ENCODE measurements around the gene GEMIN8.

GEMIN8 gene

DNA sequence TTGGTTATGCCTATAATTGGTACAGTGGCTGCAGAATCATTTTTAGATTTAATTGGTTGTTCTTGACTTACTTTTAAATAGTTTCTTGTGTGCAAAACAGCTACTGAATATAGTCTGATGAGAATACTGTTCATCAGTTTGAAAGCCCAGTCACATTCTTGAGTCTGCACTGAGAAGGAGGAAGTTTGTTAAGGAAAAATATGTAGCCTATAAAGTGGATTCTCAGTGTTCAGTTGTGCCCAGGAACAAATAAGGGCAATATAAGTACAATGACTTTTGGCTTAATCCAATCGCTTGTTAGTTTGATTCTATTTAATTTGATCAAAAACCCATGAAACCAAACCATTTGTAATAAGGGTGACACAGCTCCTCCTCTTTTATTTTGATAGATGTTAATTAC is 32.8 kb upstream of the GEMIN8 start:
- in situ Hi-C loops (cut with MboI; ENCODE audit: low pct_unique_long_range_greater_than_20kb, low sequenced_read_pairs, unreplicated experiment): no loop called here
- DNase-seq (ENCODE audit: low spot score): no peak
- TF ChIP-seq, protein P1, sequence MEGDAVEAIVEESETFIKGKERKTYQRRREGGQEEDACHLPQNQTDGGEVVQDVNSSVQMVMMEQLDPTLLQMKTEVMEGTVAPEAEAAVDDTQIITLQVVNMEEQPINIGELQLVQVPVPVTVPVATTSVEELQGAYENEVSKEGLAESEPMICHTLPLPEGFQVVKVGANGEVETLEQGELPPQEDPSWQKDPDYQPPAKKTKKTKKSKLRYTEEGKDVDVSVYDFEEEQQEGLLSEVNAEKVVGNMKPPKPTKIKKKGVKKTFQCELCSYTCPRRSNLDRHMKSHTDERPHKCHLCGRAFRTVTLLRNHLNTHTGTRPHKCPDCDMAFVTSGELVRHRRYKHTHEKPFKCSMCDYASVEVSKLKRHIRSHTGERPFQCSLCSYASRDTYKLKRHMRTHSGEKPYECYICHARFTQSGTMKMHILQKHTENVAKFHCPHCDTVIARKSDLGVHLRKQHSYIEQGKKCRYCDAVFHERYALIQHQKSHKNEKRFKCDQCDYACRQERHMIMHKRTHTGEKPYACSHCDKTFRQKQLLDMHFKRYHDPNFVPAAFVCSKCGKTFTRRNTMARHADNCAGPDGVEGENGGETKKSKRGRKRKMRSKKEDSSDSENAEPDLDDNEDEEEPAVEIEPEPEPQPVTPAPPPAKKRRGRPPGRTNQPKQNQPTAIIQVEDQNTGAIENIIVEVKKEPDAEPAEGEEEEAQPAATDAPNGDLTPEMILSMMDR (IDR thresholded peaks at IDR 0.05; ENCODE audit: extremely low read depth, insufficient read depth, missing control alignments): no peak

DNA sequence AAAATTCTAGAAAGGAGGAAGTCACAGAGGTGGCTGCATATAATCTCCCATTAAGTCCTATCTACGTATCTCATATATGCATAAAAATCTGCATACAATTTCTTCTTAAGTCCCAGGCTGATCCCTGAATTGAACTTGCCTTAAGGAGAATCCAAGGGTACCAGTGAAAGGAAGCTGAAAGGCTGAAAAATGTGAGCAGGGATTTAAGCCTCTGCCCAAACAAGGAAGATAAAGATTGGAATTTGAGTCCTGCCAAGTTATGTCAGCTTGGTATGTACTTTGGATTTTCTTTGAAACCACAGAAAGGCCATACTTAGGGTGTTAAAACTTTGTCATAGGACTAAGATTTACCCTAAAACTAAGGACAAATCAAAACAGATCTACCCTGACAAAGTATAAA is 26.5 kb upstream of the GEMIN8 start:
- in situ Hi-C loops (cut with MboI; ENCODE audit: low pct_unique_long_range_greater_than_20kb, low sequenced_read_pairs, unreplicated experiment): no loop called here
- TF ChIP-seq, protein P1 (IDR thresholded peaks at IDR 0.05; ENCODE audit: extremely low read depth, insufficient read depth, missing control alignments): no peak
- DNase-seq (ENCODE audit: low spot score): no peak

DNA sequence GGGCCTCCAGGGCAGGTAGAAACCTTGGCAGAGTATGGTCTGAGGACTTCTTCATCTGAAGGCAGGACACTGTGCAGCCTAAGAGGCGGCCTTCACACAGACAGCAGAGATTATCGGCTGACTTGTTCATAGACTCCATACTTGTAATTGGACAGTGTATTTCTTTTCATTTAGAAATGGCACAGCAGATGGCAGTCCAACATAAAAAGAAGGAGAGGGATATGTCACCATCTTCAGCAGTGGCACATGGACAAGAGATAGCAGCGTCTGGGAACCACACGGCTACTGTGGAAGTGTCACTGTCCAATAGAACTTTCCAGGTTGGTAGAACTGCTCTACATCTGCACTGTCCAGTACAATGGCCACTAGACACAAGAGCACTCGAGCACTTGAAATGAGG is 21.7 kb upstream of the GEMIN8 start:
- TF ChIP-seq, protein P1 (IDR thresholded peaks at IDR 0.05; ENCODE audit: extremely low read depth, insufficient read depth, missing control alignments): peak; percentile 2
- in situ Hi-C loops (cut with MboI; ENCODE audit: low pct_unique_long_range_greater_than_20kb, low sequenced_read_pairs, unreplicated experiment): no loop called here
- no peak for DNase-seq (ENCODE audit: low spot score)

DNA sequence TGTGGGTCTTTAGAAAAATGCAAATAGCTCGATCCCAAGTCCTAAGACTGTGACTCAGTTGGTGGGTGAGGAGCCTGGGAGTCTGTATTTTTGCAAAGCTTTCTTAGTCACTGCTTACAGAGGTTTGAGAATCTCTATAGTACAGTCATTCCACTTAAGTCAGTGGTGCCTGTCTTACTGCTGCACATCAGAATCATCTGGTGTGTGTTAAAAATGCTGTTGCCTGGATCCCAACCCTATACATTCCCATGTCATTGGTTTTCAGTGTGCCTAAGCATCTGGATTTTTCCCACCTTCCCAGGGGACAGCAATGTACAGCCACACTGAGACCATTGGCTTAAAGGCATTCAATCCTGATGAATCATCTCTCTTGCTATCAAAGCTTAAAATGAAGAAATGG is 21.0 kb upstream of the GEMIN8 start:
- TF ChIP-seq, protein P1 (IDR thresholded peaks at IDR 0.05; ENCODE audit: extremely low read depth, insufficient read depth, missing control alignments): no peak
- no peak for DNase-seq (ENCODE audit: low spot score)
- in situ Hi-C loops (cut with MboI; ENCODE audit: low pct_unique_long_range_greater_than_20kb, low sequenced_read_pairs, unreplicated experiment): no loop called here

DNA sequence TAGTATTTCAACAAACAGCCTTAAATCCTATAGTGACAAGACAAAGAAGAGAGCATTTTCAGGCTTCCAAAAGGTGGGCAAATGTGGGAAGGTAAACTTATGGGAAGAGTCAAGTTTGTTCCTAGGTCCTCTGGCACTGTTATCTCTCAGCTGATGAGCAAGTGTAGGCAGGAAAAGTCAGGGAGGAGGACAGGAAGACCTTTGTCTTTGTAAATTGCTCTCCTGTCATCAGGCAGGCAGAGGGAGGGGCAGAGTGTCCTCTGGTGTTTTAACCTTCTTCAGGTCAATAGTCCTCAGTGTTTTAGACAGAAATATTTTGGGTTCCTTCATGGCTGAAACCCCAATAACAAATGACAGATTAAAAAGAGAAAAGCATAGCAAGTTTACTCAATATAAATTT is 13.5 kb upstream of the GEMIN8 start:
- TF ChIP-seq, protein P1 (IDR thresholded peaks at IDR 0.05; ENCODE audit: extremely low read depth, insufficient read depth, missing control alignments): no peak
- no peak for DNase-seq (ENCODE audit: low spot score)
- in situ Hi-C loops (cut with MboI; ENCODE audit: low pct_unique_long_range_greater_than_20kb, low sequenced_read_pairs, unreplicated experiment): loop anchor here (25.0 kb wide), 1 partner anchor 281 kb away; no protein-coding TSS in a partner anchor

DNA sequence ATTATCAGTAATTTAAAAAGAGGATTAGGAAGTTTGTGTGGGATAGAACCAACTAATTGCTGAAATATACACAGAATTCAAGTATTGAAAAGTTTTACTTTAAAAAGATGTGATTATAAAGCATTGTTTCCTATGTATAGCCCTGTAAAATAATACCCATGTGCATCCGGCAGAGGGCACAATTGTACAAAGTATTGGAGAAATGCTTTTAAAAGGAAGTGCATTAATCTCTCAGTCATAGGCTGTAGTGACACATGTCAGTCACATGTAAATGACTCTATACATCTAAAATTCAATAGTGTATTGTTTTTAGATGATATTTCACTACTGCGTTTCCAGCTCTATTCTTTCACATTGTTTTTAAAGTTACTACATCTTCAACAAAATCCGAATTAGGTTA is 9.7 kb upstream of the GEMIN8 start:
- peak; percentile 53 for DNase-seq (ENCODE audit: low spot score)
- TF ChIP-seq, protein P1 (IDR thresholded peaks at IDR 0.05; ENCODE audit: extremely low read depth, insufficient read depth, missing control alignments): peak; percentile 76
- in situ Hi-C loops (cut with MboI; ENCODE audit: low pct_unique_long_range_greater_than_20kb, low sequenced_read_pairs, unreplicated experiment): loop anchor here (10.0 to 25.0 kb wide), 3 partner anchors 145 to 535 kb away; no protein-coding TSS in a partner anchor
